ENCODE data around the gene ORMDL3. TPM values are rescaled to one million over a fixed set of nuclear protein-coding genes. Genes with fewer than 3 reads are reported as not detected.

Gene ORMDL3
- total RNA-seq, 1 donor from 2014 or later, result 42.7 TPM

GRCh38 chr17:39928858-39929645, 1.7 kb upstream of the ORMDL3 start:
- H3K36me3 ChIP-seq, result no peaks in the 10 kb centered on the region
- H3K27ac ChIP-seq, result peak overlapping the region; percentile 92
- H3K4me3 ChIP-seq, result no peak overlapping the region
- H3K4me1 ChIP-seq, result peaks cover 47% of the 10 kb centered on the region
- no peak for DNase-seq (ENCODE audit: extremely low spot score in 2 of 2)
- intact Hi-C loops (cut with DNase I), result no loop called here
- TF ChIP-seq POLR2A (IDR thresholded peaks at IDR 0.05) (no peak), POLR2AphosphoS5 (IDR thresholded peaks at IDR 0.05; ENCODE audit: insufficient read depth in 1 of 2, low read depth in 1 of 2) (no peak)
- TF ChIP-seq, protein P1, sequence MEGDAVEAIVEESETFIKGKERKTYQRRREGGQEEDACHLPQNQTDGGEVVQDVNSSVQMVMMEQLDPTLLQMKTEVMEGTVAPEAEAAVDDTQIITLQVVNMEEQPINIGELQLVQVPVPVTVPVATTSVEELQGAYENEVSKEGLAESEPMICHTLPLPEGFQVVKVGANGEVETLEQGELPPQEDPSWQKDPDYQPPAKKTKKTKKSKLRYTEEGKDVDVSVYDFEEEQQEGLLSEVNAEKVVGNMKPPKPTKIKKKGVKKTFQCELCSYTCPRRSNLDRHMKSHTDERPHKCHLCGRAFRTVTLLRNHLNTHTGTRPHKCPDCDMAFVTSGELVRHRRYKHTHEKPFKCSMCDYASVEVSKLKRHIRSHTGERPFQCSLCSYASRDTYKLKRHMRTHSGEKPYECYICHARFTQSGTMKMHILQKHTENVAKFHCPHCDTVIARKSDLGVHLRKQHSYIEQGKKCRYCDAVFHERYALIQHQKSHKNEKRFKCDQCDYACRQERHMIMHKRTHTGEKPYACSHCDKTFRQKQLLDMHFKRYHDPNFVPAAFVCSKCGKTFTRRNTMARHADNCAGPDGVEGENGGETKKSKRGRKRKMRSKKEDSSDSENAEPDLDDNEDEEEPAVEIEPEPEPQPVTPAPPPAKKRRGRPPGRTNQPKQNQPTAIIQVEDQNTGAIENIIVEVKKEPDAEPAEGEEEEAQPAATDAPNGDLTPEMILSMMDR (IDR thresholded peaks at IDR 0.05), result no peak
- H3K27me3 ChIP-seq, result no peaks in the 10 kb centered on the region
- no peaks in the 10 kb centered on the region for H3K9me3 ChIP-seq

- DNase-seq (ENCODE audit: extremely low spot score in 2 of 2), result no peak
- TF ChIP-seq POLR2A (IDR thresholded peaks at IDR 0.05) (no peak), POLR2AphosphoS5 (IDR thresholded peaks at IDR 0.05; ENCODE audit: insufficient read depth in 1 of 2, low read depth in 1 of 2) (peak in 1 of 2 donors; percentile 13)
- TF ChIP-seq, protein P1 (IDR thresholded peaks at IDR 0.05), result no peak
- intact Hi-C loops (cut with DNase I), result no loop called here
- Histone ChIP-seq H3K27ac (peak overlapping the region; percentile 92), H3K4me1 (peaks cover 47% of the 10 kb centered on the region), H3K4me3 (peak overlapping the region; percentile 89 to 91), H3K36me3 (peaks cover 0 to 6% of the 10 kb centered on the region in 2 donors), H3K27me3 (no peaks in the 10 kb centered on the region), H3K9me3 (no peaks in the 10 kb centered on the region)
Observed at GRCh38 chr17:39927929-39928857, 792 bp upstream of the ORMDL3 start.

GRCh38 chr17:39926588-39927100, 757 bp downstream of the ORMDL3 start:
- Histone ChIP-seq H3K4me3 (peak overlapping the region; percentile 89 to 91), H3K27me3 (no peaks in the 10 kb centered on the region), H3K27ac (peak overlapping the region; percentile 92), H3K36me3 (peaks cover 0 to 22% of the 10 kb centered on the region in 2 donors), H3K9me3 (no peaks in the 10 kb centered on the region), H3K4me1 (peaks cover 47% of the 10 kb centered on the region)
- DNase-seq (ENCODE audit: extremely low spot score in 2 of 2), result no peak
- TF ChIP-seq POLR2AphosphoS5 (IDR thresholded peaks at IDR 0.05; ENCODE audit: insufficient read depth in 1 of 2, low read depth in 1 of 2), result no peak
- TF ChIP-seq POLR2A (IDR thresholded peaks at IDR 0.05), result no peak
- TF ChIP-seq, protein P1 (IDR thresholded peaks at IDR 0.05), result no peak
- intact Hi-C loops (cut with DNase I), result no loop called here

- Histone ChIP-seq H3K9me3 (no peaks in the 10 kb centered on the region), H3K4me1 (peaks cover 47% of the 10 kb centered on the region), H3K27ac (no peak overlapping the region), H3K36me3 (peaks cover 0 to 27% of the 10 kb centered on the region in 2 donors), H3K4me3 (peak overlapping the region; percentile 89 to 91), H3K27me3 (no peaks in the 10 kb centered on the region)
- TF ChIP-seq, protein P1 (IDR thresholded peaks at IDR 0.05), result no peak
- TF ChIP-seq POLR2AphosphoS5 (IDR thresholded peaks at IDR 0.05; ENCODE audit: insufficient read depth in 1 of 2, low read depth in 1 of 2), result no peak
- no peak for TF ChIP-seq POLR2A (IDR thresholded peaks at IDR 0.05)
- intact Hi-C loops (cut with DNase I), result no loop called here
- no peak for DNase-seq (ENCODE audit: extremely low spot score in 2 of 2)
Observed at GRCh38 chr17:39926135-39926587, 1.2 kb downstream of the ORMDL3 start.

Measured in vagina (tissue), 2 donors.